Measurements from ENCODE around the gene CEP20. TPM values are rescaled to one million over a fixed set of nuclear protein-coding genes. Genes with fewer than 3 reads are reported as not detected.

Gene CEP20
- polyA plus RNA-seq, 1 of the 3 experiments (the other 2 are of a cell fraction) = 14.8 TPM

- CTCF ChIA-PET = interaction anchor here (1.0 kb wide), 1 partner anchor 11 kb away, joined by 5 read pairs; no protein-coding TSS in a partner anchor
- peaks cover 5 to 7% of the 10 kb centered on the region in 2 experiments; a peak in 2 of 4 replicates for H3K4me1 ChIP-seq (ENCODE audit: control insufficient read depth in 1 of 2, insufficient read depth in 2 of 2, low read depth in 1 of 2, low read length in 1 of 2)
- H3K9me3 ChIP-seq = no peaks in the 10 kb centered on the region
- H3K27ac ChIP-seq (ENCODE audit: low read depth in 2 of 2, low read length in 1 of 2) = no peak overlapping the region
- POLR2A ChIA-PET = no interaction called here
- H3K27me3 ChIP-seq (ENCODE audit: insufficient read depth) = no peaks in the 10 kb centered on the region
- no peak for DNase-seq
- peak overlapping the region; percentile 2; the same call in 1 of the 2 replicates for H3K4me2 ChIP-seq
- peaks cover 7 to 20% of the 10 kb centered on the region in 2 experiments for H3K36me3 ChIP-seq (replicated peaks in 1 of 2; ENCODE audit: control insufficient read depth in 1 of 2, insufficient read depth in 2 of 2, low read length in 1 of 2)
- H3K4me3 ChIP-seq (ENCODE audit: low read depth in 2 of 2, low read length in 1 of 2) = no peak overlapping the region
- peaks cover 70% of the 10 kb centered on the region for H3K79me2 ChIP-seq (ENCODE audit: insufficient read depth)
- WGBS (ENCODE audit: low lambda C conversion rate) = 14% methylated on average over 1 of the region's 1 CpG
- H3F3A ChIP-seq (replicated peaks; ENCODE audit: insufficient read depth) = peaks cover 2% of the 10 kb centered on the region
- H3K9ac ChIP-seq = no peak overlapping the region
- no peak overlapping the region for H2AFZ ChIP-seq (ENCODE audit: low read depth)
- no peaks in the 10 kb centered on the region for H4K20me1 ChIP-seq (ENCODE audit: insufficient read depth)
- no peak for TF ChIP-seq TAF1 (IDR thresholded peaks at IDR 0.05; ENCODE audit: borderline replicate concordance, low read depth, low read length)
- TF ChIP-seq FOXJ3 (CRISPR knock-in tag; IDR thresholded peaks at IDR 0.05) = no peak
- no peak for TF ChIP-seq YY1 (IDR thresholded peaks at IDR 0.05; ENCODE audit: low read depth)
- no peak for TF ChIP-seq MAX (IDR thresholded peaks at IDR 0.05; ENCODE audit: low read depth)
- TF ChIP-seq NFIC (IDR thresholded peaks at IDR 0.05; ENCODE audit: borderline replicate concordance) = no peak
- no peak for TF ChIP-seq JUND (IDR thresholded peaks at IDR 0.05)
- TF ChIP-seq PBX3 (IDR thresholded peaks at IDR 0.05) = no peak
- TF ChIP-seq SIN3A (IDR thresholded peaks at IDR 0.05; ENCODE audit: borderline replicate concordance, low read depth, low read length) = no peak
- TF ChIP-seq EP300 (IDR thresholded peaks at IDR 0.05; ENCODE audit: borderline replicate concordance in 1 of 2, low read depth in 1 of 2, low read length in 1 of 2) = no peak
- no peak for TF ChIP-seq USF1 (IDR thresholded peaks at IDR 0.05; ENCODE audit: borderline replicate concordance, low read depth)
- no peak for TF ChIP-seq MXI1 (IDR thresholded peaks at IDR 0.05; ENCODE audit: low read depth, low read length)
- no peak for TF ChIP-seq CHD2 (IDR thresholded peaks at IDR 0.05; ENCODE audit: low read length, partially characterized antibody)
- no peak for TF ChIP-seq RXRA (IDR thresholded peaks at IDR 0.05; ENCODE audit: borderline replicate concordance, low read depth)
- no peak for TF ChIP-seq MEF2A (IDR thresholded peaks at IDR 0.05; ENCODE audit: borderline replicate concordance, low read depth)
- TF ChIP-seq NRF1 (IDR thresholded peaks at IDR 0.05; ENCODE audit: low read depth, low read length) = no peak
- no peak for TF ChIP-seq IRF3 (IDR thresholded peaks at IDR 0.05; ENCODE audit: low read depth, low read length)
- no peak for TF ChIP-seq FOSL2 (IDR thresholded peaks at IDR 0.05; ENCODE audit: borderline replicate concordance, low read depth)
- H3K9me2 ChIP-seq = no peaks in the 10 kb centered on the region
These were observed 2.3 kb downstream of the CEP20 start for GRCh38 chr16:15886078-15886477.
